GM10266 (cell line): Measurements from ENCODE around the gene AHSA1.

ENCODE experiments used
- DNase-seq: peaks from one replicate; pipeline ENCODE4 v3.0.0; 2012; ENCODE audit errors: extremely low spot score
- TF ChIP-seq, protein P1 (sequence below): IDR thresholded peaks from 2 replicates; pipeline ENCODE4 v1.5.1; 2012; ENCODE audit warnings: mild to moderate bottlenecking, low read depth; ENCODE audit not compliant: control insufficient read depth, insufficient read depth; ENCODE audit errors: missing control alignments

Gene AHSA1

DNA sequence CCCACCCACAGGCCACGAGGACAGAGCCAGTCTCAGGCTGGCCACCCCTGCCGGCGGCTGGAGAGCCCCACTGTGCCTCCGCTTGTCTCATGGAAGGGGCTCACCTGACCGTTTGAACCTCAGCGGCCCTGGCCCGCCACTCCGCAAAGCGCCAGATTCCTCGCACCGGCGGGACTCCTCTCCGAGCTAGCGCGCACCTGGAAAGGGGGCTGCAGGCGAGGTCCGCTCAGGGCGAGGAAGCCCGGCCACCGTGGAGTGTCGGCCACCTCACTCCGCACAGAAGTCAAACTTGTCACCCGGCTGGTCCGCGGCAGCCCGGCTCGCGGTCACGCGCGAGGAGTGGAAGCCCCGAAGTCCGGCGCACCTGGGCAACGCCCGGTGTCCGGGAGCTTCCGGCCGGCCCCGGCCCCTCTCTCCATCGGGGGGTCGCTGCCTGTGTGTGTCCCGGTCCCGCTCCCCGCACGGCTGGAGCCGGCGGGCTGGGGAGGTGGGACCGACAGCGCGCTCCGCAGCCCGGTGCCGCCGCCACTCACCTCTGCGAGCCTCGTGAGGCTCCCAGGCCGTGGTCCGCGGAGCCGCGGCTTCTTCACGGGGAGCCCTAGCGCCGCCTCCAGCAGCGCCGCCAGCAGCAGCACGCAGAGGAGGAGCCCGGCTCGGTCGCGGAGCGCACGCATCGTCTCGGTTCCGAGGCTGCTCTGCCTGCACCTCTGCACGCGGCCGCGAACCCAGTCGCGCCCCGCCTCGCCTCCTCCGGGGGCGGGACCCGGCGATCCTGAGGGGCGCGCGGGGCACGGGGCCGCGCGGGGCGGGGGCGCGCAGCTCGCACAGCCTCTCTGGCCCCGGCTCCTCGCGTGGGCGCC lies 40.5 kb downstream of the AHSA1 start, which contains the start of gene ISM2:
Gene ISM2, minus strand, starts transcription at position 697 of the 860 bp plus-strand sequence. Its CDS starts 23 bp downstream, at position 674.
- peak; percentile 79 for DNase-seq
- TF ChIP-seq, protein P1, sequence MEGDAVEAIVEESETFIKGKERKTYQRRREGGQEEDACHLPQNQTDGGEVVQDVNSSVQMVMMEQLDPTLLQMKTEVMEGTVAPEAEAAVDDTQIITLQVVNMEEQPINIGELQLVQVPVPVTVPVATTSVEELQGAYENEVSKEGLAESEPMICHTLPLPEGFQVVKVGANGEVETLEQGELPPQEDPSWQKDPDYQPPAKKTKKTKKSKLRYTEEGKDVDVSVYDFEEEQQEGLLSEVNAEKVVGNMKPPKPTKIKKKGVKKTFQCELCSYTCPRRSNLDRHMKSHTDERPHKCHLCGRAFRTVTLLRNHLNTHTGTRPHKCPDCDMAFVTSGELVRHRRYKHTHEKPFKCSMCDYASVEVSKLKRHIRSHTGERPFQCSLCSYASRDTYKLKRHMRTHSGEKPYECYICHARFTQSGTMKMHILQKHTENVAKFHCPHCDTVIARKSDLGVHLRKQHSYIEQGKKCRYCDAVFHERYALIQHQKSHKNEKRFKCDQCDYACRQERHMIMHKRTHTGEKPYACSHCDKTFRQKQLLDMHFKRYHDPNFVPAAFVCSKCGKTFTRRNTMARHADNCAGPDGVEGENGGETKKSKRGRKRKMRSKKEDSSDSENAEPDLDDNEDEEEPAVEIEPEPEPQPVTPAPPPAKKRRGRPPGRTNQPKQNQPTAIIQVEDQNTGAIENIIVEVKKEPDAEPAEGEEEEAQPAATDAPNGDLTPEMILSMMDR: no peak

DNA sequence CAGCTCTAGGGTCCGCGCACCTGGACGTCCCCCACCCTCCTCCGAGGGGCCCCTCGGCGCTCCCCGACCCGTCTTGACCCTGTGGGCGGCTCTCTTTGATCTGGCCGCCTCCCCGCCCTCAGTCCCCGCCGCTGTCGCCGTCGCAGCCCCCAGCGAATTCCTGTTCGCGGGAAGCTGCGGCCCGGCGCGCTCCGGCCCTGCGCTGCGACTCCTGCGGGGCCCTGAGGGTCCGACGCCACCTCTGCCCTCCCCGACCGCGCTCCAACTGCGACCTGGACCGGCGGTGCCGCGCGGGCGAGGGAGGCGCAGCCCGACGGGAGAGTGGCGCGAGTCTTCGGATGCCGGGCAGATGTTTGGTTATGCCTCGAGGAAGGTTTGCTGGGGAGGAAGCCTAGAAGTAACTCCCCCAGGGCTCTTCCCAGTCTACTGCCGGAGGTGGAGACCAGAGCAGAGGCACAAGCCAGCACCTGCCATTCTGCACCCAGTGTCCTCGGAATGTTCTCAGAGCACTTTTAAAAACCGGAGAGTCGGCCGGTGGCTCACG lies 41.2 kb downstream of the AHSA1 start:
- DNase-seq: peak; percentile 59
- TF ChIP-seq, protein P1: no peak

DNA sequence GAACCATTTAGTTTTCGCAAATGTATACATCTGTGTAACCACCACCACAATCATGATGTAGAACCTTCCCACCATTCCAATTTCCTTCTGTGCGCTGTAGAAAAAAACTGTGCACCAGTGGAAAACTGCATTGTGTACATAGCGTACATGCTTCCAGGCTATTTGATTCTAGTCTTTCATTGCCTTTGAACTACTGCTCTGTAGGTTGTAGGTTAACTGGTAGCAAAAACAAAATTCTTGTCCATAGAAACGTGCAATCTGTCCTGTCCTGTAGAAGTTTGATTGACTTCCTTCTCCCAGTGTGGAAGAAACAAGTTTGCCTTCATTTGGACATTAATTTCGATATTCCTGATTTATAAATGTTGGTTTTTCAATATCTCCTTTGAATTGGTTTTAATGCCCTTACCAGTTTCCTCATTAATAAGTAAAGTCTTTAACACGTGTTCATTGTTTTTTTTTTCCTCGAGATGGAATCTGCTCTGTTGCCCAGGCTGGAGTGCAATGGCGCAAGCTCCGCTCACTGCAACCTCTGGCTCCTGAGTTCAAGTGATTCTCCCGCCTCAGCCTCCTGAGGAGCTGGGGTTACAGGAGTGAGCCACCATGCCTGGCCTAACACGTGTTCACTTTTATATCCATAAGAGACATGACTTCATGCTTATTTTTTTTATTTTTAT lies 44.4 kb downstream of the AHSA1 start:
- DNase-seq: no peak
- TF ChIP-seq, protein P1: no peak

DNA sequence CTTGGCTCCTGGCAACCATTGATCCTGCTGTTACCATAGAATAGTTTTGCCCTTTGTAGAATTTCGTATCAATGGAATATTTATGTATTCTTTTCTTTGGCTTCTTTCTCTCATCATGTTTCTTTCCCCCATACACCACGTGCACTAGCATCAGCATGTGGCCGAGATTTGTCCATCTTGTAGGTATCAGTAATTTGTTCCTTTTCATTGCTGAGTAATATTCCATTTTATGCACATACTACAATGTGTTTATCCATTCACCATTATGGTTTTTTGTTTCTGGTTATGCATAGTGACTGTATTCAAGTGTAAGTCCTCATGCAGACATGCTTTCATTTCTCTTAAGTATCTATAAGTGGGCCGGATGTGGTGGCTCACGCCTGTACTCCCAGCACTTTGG lies 45.2 kb downstream of the AHSA1 start:
- TF ChIP-seq, protein P1: no peak
- DNase-seq: no peak

DNA sequence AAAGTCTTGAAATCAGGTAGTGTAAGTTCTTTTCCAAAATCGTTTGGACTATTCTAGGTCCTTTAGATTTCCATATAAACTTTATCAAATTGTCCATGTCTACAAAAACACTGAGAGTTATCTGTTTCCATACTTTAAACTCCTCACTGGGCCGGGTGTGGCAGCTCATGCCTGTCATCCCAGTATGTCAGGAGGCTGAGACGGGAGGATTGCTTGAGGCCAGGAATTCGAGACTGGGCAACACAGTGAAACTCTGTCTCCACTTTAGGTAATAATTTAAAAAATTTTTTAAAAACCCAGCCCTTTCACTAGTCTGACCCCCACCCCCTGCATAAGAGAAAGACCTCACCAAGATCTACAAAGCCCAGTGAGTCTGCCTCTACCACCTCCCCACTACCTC lies 47.1 kb downstream of the AHSA1 start:
- TF ChIP-seq, protein P1: no peak
- DNase-seq: no peak

GRCh38 chr14:77507762-77508161 lies 49.9 kb downstream of the AHSA1 start:
- TF ChIP-seq, protein P1: no peak

More at GRCh38 chr14:77507762-77508161, 49.9 kb downstream of the AHSA1 start:
- DNase-seq: no peak
